ENCODE measurements around the gene AKR1C1.
"Not testable (repeated sequence)": the region's sequence is repeated elsewhere in the genome, so short reads cannot be mapped to it uniquely, and the experiment has no call there.

The AKR1C1 gene
- total RNA-seq, result 0.88 to 106 (median 10.3) reads per million in 18 experiments

DNA sequence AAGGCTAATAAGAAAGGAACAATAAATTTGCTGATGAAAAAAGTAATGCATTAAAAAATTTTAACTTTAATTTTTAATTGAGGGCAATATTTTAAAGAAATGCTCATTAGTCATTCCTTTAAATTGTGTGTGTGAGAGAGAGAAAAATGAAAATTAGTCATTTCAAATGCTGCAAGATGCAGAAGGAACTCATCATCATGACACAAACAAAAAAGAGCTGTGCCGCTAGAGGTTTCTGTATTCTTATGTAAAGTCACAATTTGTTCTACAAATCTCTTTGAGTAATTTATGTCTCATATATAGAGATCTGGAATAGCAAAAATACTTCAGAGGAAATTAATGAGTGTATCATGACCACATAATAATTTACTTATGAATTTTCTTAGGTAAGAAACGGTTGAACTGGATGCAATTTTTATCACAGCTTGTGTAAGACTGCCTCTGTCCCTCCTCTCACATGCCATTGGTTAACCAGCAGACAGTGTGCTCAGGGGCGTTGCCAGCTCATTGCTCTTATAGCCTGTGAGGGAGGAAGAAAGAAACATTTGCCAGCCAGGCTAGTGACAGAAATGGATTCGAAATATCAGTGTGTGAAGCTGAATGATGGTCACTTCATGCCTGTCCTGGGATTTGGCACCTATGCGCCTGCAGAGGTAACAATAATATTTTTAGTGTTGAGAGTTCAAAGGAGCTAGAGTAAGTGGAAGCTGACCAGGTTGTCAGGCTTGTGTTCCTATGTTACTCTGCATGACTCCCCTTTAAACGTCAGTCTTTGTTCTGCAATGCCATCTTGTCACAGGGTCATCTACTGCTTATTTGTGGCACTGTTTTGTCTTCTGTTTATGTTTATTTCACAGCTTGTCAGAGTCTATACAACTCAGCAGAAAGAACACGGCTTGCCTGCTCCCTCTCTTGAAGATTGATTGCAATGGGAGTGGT lies at the start of gene AKR1C1:
Gene AKR1C1 (plus strand): TSS at position 540 of the 939 bp plus-strand sequence. CDS start 30 bp downstream, at position 570.
- peak in 1 of 2 donors; percentile 31 for DNase-seq

- DNase-seq, result no peak
Observed at GRCh38 chr10:4914213-4914850, 48.9 kb upstream of the AKR1C1 start.

GRCh38 chr10:4916086-4916716 lies 47.0 kb upstream of the AKR1C1 start:
- no peak for DNase-seq

GRCh38 chr10:4918236-4918635 lies 45.0 kb upstream of the AKR1C1 start:
- DNase-seq, result no peak

DNA sequence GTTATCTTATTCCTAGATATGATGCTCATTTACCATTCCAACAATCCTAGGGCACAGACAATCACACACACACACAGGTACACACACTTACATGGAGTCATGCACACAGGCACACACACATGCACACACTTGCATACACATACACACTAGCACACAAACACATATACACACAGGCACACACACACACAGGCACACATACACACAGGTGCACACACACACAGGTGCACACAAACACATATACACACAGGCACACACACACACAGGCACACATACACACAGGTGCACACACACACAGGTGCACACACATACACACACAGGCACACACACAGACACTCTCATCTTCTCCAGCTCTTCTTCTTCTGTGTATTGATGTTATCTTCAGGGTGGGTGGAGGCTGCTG lies 38.7 kb upstream of the AKR1C1 start:
- not testable (repeated sequence) for DNase-seq

DNA sequence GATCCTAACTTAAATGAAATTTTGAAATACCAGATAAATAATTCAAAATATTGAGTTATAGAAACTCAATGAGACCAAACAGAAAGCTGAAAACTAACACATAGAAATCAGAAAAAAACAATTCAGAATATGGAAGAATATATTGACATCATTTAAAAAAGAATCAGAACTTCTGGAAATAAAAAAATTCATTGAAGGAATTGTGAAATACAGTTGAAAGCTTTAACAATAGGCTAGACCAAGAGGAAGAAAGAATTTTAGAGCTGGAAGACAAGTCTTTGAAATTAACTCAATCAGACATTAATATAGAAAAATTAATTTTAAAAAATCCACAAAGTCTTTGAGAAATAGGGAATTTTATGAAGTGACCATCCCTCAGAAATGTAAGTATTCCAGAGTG lies 36.8 kb upstream of the AKR1C1 start:
- no peak for DNase-seq

DNA sequence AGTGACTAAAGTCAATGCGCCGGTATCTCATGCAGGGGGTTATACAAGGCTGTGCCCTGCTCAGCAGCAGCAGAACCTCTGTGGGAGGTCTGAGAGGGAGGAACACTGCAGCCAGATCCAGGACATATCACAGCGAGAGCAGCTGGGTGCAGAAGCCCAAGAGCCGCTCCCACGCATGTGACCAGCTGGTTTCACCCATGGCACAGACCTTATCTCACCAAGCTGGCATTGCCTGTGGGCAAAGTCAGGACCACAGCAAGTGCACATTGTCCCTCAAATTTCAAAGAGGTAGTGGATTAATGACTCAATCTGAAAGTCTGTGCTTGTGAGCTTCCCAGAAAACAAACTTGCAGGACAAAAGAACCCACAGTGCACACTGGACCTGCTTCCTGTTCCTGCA lies 31.6 kb upstream of the AKR1C1 start:
- peak in 1 of 2 donors; percentile 31 for DNase-seq

DNA sequence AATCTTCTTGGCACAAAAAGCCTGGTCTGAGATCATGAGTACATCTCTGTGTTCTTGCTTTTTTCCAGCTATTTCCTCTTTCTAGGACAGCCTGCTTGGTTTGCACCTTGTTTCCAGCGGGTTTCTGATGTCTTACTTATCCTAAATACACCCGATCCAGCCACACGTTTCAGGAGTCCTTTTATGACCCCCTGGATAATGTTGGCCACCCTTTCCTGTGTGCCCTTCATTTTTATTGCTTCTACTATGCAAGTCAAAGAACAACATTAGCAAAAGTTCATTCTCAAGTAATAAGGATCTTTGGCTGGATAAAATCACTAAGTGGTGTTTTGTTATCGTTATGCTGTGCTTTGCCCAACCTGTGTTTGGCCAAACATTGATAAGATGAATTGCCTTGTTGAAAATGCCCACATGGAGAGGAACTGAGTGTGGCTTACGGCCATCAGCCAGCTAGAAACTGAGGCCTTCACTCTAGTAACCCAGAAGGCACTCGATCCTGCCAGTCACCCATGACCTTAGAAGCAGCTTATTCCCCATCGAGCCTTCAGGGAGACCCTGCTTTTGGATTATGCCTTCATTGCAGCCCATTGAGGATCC lies 28.7 kb upstream of the AKR1C1 start:
- no peak for DNase-seq

- DNase-seq, result no peak
Observed at GRCh38 chr10:4937346-4937745, 25.9 kb upstream of the AKR1C1 start.

GRCh38 chr10:4939224-4940072 lies 23.8 kb upstream of the AKR1C1 start:
- no peak for DNase-seq

- DNase-seq, result not testable (repeated sequence)
Observed at GRCh38 chr10:4940073-4940428, 23.2 kb upstream of the AKR1C1 start.

GRCh38 chr10:4940909-4941308 lies 22.3 kb upstream of the AKR1C1 start:
- DNase-seq, result not testable (repeated sequence)

GRCh38 chr10:4941540-4942330 lies 21.5 kb upstream of the AKR1C1 start:
- no peak for DNase-seq

DNA sequence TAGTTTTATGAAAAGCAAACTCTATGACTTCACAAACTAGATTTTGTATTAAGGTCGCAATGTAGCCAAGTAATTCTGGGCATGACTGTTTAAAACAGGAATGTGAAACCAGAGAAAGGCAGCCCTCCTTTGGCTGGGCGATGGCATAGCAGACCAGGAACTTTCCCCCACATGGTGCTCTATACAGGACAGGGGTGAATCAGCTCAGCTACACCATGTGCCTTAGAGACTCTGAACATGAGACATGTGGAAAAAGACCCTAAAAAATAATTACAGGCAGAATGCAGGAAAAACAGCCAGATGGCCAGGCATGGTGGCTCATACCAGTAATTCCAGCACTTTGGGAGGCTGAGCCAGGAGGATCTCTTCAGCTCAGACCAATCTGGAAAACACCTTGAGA lies 20.3 kb upstream of the AKR1C1 start:
- DNase-seq, result not testable (repeated sequence)

DNA sequence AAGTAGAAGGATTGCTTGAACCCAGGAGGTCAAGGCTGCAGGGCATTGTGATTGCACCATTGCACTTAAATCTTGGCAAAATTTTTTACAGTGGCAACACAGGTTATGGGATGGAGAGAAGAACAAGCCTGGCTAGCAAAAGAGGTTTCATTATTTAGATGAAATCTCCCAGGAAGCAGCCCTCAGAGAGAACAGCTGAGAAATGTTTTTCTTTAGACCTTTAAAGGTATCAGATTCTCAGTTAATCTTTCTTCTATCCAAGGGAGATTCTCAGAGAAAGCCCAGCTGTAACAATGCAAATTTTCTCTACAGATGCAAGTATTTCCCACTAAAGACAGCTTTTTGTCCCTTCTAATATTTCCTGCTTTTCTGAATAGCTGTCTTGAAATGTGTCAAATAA lies 19.8 kb upstream of the AKR1C1 start:
- DNase-seq, result not testable (repeated sequence)

DNA sequence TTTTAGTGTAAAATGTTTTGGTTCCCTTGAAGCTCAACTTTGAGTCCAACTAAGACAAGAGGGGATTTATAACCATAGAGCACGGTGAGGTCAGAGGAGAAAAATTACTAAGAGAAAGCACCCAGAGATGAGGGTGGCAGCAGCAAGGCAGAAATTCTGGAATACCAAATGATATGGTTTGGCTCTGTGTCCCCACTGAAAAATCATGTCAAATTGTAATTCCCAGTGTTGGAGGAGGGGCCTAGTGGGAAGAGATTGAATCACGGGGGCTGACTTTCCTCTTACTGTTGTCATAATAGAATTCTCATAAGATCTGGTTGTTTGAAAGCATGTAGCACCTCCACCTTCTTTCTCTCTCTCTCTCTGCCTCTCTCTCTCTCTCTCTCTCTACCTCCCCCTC lies 19.4 kb upstream of the AKR1C1 start:
- no peak for DNase-seq

DNA sequence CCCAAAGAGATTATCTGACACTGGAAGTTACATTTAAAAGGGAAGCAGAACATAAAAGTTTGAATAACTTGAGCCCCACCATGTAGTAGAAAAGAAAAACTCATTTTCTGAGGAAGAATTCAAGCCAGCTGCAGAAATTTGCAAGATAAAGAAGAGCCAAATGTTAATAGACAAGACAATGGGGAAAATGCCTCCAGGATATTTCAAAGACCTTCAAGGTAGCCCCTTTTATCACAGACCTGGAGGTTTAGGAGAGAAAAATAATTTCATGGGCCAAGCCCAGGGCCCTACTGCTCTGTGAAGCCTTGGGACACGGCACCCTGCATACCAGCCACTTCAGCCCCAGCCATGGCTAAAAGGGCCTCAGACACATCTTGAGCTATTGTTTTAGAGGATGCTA lies 18.4 kb upstream of the AKR1C1 start:
- DNase-seq, result no peak

- no peak for DNase-seq
Observed at GRCh38 chr10:4945766-4946717, 17.2 kb upstream of the AKR1C1 start.

GRCh38 chr10:4947039-4947634 lies 16.1 kb upstream of the AKR1C1 start:
- no peak for DNase-seq
